Subcutaneous abdominal adipose tissue (tissue), 5 donors: ENCODE results near the gene OXCT1.

Source experiments
- H3K27ac ChIP-seq: one replicate; pipeline ENCODE4 v1.7.0; 2013; ENCODE audit warnings: low read depth, mild to moderate bottlenecking, inconsistent platforms, low read length, moderate library complexity
- H3K27me3 ChIP-seq, 5 donors: one replicate each; pipeline ENCODE4 v1.7.0; 2013; ENCODE audit warnings: low read length in 5 of 5, inconsistent platforms in 1 of 5; ENCODE audit not compliant: control insufficient read depth in 5 of 5, insufficient read depth in 4 of 5
- H3K36me3 ChIP-seq, 5 donors: one replicate each; pipeline ENCODE4 v1.7.0; 2013; ENCODE audit warnings: low read length in 5 of 5; ENCODE audit not compliant: control insufficient read depth in 5 of 5, insufficient read depth in 5 of 5
- H3K4me1 ChIP-seq, 5 donors: one replicate each; pipeline ENCODE4 v1.7.0; 2013; ENCODE audit warnings: low read length in 5 of 5, mild to moderate bottlenecking in 3 of 5, moderate library complexity in 1 of 5; ENCODE audit not compliant: control insufficient read depth in 5 of 5, insufficient read depth in 5 of 5
- H3K4me3 ChIP-seq, 5 donors: one replicate each; pipeline ENCODE4 v1.7.0; 2013; ENCODE audit warnings: low read length in 5 of 5, low read depth in 1 of 5
- H3K9ac ChIP-seq, 5 donors: one replicate each; pipeline ENCODE4 v1.7.0; 2013; ENCODE audit warnings: low read length in 5 of 5, mild to moderate bottlenecking in 4 of 5, moderate library complexity in 3 of 5
- H3K9me3 ChIP-seq, 5 donors: one replicate each; pipeline ENCODE4 v1.7.0; 2013; ENCODE audit warnings: low read length in 5 of 5; ENCODE audit not compliant: control insufficient read depth in 5 of 5
- donor health status: healthy.
- donor health status: healthy.
- donor health status: healthy.
- donor health status: healthy.
- donor health status: healthy.

Gene OXCT1

DNA sequence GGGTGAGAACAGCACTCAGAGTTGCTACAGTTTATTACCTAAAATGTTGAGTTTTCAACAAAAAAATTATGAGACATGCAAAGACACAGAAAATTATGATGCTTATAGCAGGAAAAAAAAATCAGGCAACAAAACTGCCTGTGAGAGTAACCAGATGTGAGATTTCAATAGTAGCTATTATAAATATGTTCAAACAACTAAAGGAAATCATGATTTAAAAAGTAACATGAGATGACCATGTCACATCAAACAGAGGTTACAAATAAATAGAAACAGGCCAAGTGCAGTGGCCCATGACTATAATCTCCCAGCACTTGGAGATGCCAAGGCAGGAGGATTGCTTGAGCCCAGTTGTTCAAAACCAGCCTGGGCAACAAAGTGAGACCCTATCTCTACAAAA is 21.8 kb upstream of the OXCT1 start:
- H3K4me1 ChIP-seq, result no peaks in the 10 kb centered on the region
- peaks cover 0 to 5% (median 0%) of the 10 kb centered on the region in 5 donors for H3K27me3 ChIP-seq
- H3K4me3 ChIP-seq, result no peak overlapping the region
- H3K36me3 ChIP-seq, result no peaks in the 10 kb centered on the region
- no peak overlapping the region for H3K27ac ChIP-seq
- H3K9me3 ChIP-seq, result no peaks in the 10 kb centered on the region
- H3K9ac ChIP-seq, result no peak overlapping the region

DNA sequence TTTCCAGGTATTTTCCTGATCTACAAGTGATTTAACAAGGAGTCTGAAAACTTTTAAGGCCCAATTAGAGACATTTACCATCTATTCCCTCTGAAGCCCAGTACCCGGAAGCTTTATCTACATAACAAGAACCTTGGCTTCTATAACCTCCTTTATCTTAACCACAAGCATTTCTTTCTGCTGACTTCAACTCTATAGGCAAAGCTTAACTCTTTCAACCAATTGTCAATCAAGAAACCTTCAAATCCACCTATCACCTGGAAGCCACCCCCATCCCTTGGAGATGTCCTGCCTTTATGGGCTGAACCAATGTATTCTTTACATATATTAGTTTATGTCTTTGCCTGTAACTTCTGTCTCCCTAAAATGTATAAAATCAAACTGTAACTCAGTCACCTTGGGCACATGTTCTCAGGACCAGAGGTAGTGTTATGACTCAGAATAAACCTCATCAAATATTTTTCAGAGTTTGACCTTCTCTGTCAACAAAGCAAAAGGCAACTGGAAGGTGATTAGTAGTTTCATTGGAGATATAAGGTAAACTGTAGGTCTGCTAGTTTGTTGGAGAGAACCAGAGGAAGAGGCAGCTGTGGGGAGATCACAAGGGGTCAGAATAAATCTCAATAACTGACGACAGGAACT is 21.0 kb upstream of the OXCT1 start:
- Histone ChIP-seq H3K4me1 (no peaks in the 10 kb centered on the region), H3K9ac (no peak overlapping the region), H3K27ac (no peak overlapping the region), H3K4me3 (no peak overlapping the region), H3K9me3 (no peaks in the 10 kb centered on the region), H3K36me3 (no peaks in the 10 kb centered on the region), H3K27me3 (peaks cover 0 to 5% (median 0%) of the 10 kb centered on the region in 5 donors)

DNA sequence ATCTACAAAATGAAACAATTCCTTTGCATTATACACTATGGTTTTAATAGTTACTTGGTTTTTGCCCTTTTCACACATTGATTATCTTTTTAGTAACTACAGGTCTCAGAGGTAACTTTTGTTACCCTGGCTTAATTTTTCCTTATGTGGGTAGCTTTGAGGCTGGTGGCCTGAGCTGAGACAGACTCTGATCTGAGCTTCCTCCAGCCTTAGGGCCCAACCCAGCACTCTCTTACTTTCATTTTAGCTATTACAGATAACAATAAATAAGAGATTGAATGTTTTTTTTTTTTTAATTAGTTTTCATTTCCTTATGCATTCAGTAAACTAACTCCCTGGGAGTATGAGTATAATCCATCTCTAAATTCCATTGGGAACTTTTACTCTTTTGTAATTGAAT is 15.1 kb upstream of the OXCT1 start:
- no peak overlapping the region for H3K9ac ChIP-seq
- no peak overlapping the region for H3K4me3 ChIP-seq
- H3K9me3 ChIP-seq, result no peaks in the 10 kb centered on the region
- no peak overlapping the region for H3K27ac ChIP-seq
- H3K36me3 ChIP-seq, result no peaks in the 10 kb centered on the region
- H3K4me1 ChIP-seq, result no peaks in the 10 kb centered on the region
- no peaks in the 10 kb centered on the region for H3K27me3 ChIP-seq

DNA sequence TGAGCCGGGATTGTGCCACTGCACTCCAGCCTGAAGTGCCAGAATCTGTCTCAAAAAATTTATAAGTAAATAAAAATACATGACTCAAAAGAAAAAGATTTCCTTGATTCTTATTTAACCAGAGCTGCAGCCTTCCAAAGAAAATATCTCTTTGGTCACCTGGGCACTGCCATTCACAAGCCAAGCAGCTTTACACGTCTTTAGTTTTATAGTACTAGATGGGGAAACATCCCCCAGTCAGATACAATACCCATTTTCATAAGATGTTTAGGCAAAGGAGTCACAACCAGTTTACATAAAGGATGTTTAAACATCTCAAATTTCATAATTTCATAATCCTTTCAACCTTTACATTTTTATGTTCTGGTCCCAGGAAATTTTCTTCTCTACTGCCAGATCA is 13.7 kb upstream of the OXCT1 start:
- no peaks in the 10 kb centered on the region for H3K27me3 ChIP-seq
- H3K27ac ChIP-seq, result no peak overlapping the region
- H3K4me1 ChIP-seq, result no peaks in the 10 kb centered on the region
- H3K9me3 ChIP-seq, result no peaks in the 10 kb centered on the region
- H3K9ac ChIP-seq, result no peak overlapping the region
- H3K4me3 ChIP-seq, result no peak overlapping the region
- no peaks in the 10 kb centered on the region for H3K36me3 ChIP-seq

DNA sequence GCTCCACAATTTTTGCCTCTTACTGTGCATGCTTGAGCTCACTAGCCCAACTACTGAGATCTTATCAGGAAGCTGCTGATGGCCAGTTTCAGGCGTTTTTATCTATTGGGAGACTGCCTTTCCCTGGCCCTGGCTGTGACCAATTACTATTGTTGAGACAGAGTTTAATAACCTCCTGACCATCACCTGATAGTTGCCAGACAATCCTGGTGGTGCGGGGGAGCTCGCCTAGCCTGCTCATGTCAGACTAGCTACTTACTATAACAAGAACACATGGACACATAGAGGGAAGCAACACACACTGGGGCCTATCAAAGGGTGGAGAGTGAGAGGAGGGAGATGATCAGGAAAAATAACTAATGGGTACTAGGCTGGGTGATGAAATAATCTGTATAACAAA is 13.0 kb upstream of the OXCT1 start:
- no peaks in the 10 kb centered on the region for H3K9me3 ChIP-seq
- H3K27me3 ChIP-seq, result peaks cover 0 to under 1% (median 0%) of the 10 kb centered on the region in 5 donors
- H3K27ac ChIP-seq, result no peak overlapping the region
- no peaks in the 10 kb centered on the region for H3K4me1 ChIP-seq
- no peak overlapping the region for H3K9ac ChIP-seq
- H3K4me3 ChIP-seq, result no peak overlapping the region
- H3K36me3 ChIP-seq, result no peaks in the 10 kb centered on the region

DNA sequence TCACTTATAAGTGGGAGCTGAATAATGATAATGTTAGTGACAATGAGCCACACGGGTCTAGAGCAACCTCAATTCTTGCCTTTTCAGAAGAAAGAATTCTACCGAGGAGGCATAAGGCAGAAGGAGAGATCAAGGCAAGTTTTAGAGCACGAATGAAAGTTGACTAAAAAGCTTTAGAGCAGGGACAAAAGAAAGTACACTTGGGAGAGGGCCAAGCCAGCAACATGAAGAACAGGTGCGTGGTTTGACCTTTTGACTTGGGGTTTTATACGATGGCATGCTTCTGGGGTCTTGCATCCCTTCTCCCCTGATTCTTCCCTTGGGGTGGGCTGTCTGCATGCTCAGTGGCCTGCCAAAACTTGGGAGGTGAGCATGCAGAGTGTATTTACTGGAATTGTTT is 12.5 kb upstream of the OXCT1 start:
- Histone ChIP-seq H3K4me1 (no peaks in the 10 kb centered on the region), H3K9me3 (no peaks in the 10 kb centered on the region), H3K36me3 (no peaks in the 10 kb centered on the region), H3K27me3 (peaks cover 0 to 4% (median 0%) of the 10 kb centered on the region in 5 donors), H3K9ac (no peak overlapping the region), H3K4me3 (no peak overlapping the region), H3K27ac (no peak overlapping the region)

DNA sequence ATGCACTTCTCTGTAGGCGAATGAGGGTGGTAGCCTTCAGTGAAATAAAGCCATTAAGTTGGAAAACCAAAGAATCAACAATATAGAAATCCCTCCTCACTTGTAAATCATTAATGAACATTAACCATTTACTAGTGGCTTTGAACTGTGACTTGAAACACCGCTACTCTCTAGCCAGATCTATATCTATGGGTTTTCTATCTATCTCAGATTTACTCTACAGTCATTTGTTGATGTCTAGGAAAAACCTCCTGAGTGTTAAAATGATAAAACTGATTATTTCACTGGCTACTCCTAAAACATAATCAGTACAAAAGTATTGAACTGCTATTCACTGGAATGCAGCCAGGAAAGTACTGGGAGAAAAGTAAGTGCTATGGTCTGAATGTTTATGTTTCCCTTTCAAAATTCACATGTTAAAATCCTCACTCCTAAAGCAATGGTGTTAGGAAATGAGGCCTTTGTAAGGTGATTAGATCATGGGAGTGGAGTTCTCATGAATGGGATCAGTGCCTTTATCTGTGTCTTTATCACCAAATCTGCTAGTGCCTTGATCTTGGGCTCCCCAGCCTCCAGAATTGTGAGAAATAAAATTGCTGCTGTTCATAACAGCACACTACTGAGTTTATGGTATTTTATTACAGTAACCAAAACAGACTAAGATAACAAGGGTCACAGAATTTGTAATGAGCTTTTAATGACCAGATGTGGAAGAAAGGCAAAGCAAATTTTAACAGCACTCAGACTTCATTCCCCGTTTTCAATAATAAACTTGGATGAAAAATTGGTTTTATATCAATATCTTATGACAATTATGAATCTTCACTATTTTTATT is 8.6 kb upstream of the OXCT1 start:
- Histone ChIP-seq H3K4me1 (no peaks in the 10 kb centered on the region), H3K9ac (no peak overlapping the region), H3K27me3 (peaks cover 0 to 4% (median 0%) of the 10 kb centered on the region in 5 donors), H3K27ac (no peak overlapping the region), H3K36me3 (no peaks in the 10 kb centered on the region), H3K4me3 (no peak overlapping the region), H3K9me3 (no peaks in the 10 kb centered on the region)

DNA sequence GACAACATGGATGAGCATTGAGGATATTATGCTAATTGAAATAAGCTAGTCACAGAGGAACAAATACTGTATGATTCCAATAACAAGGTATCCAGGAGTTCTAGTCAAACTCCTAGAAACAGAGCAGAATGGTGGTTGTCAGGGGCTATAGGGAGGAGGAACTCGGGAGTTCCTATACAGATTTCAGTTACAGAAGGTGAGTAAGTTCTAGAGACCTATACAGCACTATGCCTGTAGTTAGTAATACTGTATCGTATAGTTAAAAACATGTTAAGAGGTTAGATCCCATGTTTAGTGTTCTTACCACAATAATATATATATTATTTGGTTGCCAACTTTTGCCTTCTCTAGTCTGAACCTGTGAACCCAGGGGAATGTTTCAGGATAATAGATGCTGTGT is 7.9 kb upstream of the OXCT1 start:
- Histone ChIP-seq H3K4me1 (no peaks in the 10 kb centered on the region), H3K4me3 (no peak overlapping the region), H3K27ac (no peak overlapping the region), H3K9ac (no peak overlapping the region), H3K36me3 (no peaks in the 10 kb centered on the region), H3K9me3 (no peaks in the 10 kb centered on the region), H3K27me3 (peaks cover 0 to 4% (median 0%) of the 10 kb centered on the region in 5 donors)

DNA sequence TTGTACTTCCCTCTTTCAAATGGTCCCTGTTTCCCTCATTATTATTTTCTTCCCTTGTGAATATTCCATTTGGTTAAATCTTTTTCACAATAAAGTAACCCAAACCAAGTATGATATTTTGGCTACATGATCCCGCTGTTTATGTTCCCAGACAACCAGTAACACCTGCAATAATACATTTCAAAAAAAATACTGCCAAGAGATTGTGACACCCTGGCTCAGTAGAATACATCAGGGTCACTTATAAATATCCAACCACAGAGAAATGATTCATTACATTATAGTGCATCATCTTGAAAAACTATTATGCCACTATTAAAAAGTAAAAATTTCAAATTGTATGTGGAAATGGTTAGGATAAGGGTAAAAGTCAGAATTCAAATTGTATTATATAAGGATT is 7.2 kb upstream of the OXCT1 start:
- no peak overlapping the region for H3K4me3 ChIP-seq
- no peaks in the 10 kb centered on the region for H3K9me3 ChIP-seq
- no peak overlapping the region for H3K27ac ChIP-seq
- H3K36me3 ChIP-seq, result no peaks in the 10 kb centered on the region
- no peaks in the 10 kb centered on the region for H3K4me1 ChIP-seq
- peaks cover 0 to 4% (median 0%) of the 10 kb centered on the region in 5 donors for H3K27me3 ChIP-seq
- H3K9ac ChIP-seq, result no peak overlapping the region

DNA sequence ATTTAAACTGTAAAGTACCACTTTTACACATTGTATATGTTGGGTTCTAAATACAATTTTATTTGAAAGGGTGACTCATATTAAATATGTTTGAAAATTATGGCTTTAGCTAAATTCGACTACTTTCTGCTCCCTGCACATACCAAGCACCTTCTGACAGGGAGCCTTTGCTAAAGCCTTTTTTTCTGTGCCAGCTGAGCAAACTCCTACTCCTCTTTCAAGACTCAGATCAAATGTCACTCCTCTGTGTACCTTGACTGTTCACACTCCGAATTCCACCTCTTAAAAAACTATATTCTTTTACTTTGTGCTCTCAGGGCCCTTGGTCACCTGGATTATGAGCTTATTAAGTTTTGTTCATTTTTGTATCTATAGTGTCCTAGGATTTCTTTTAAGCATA is 6.5 kb upstream of the OXCT1 start:
- H3K27me3 ChIP-seq, result peaks cover 0 to 4% (median 0%) of the 10 kb centered on the region in 5 donors
- no peak overlapping the region for H3K4me3 ChIP-seq
- H3K9ac ChIP-seq, result no peak overlapping the region
- peaks cover 0 to 7% (median 0%) of the 10 kb centered on the region in 5 donors for H3K4me1 ChIP-seq
- no peaks in the 10 kb centered on the region for H3K9me3 ChIP-seq
- no peaks in the 10 kb centered on the region for H3K36me3 ChIP-seq
- H3K27ac ChIP-seq, result no peak overlapping the region
